ENCODE data around the gene EPS15. TPM values are rescaled to one million over a fixed set of nuclear protein-coding genes. Genes with fewer than 3 reads are reported as not detected.
"Not testable (repeated sequence)": the region's sequence is repeated elsewhere in the genome, so short reads cannot be mapped to it uniquely, and the experiment has no call there.

Gene EPS15
- total and polyA plus RNA-seq, 7 donors = 16.4 to 131 (median 72.4) TPM

GRCh38 chr1:51464828-51465227 is 54.2 kb downstream of the EPS15 start:
- peaks cover 0 to 4% (median 0%) of the 10 kb centered on the region in 4 donors for H3K4me1 ChIP-seq
- WGBS, 2 donors = 96 to 97% methylated on average over 3 of the region's 3 CpGs
- no peaks in the 10 kb centered on the region for H3K27me3 ChIP-seq
- no peak overlapping the region for H3K4me3 ChIP-seq
- intact Hi-C loops (cut with DNase I) = no loop called here
- H3K36me3 ChIP-seq = peaks cover 0 to 58% (median 5%) of the 10 kb centered on the region in 4 donors
- H3K9me3 ChIP-seq = no peaks in the 10 kb centered on the region
- DNase-seq = no peak
- no peak for TF ChIP-seq POLR2A (IDR thresholded peaks at IDR 0.05)
- TF ChIP-seq POLR2AphosphoS5 (IDR thresholded peaks at IDR 0.05) = no peak
- no peak for TF ChIP-seq EP300 (IDR thresholded peaks at IDR 0.05)
- TF ChIP-seq CTCF (IDR thresholded peaks at IDR 0.05) = no peak
- H3K27ac ChIP-seq = no peak overlapping the region

- H3K27ac ChIP-seq = no peak overlapping the region
- H3K36me3 ChIP-seq = peaks cover 0 to 67% (median 8%) of the 10 kb centered on the region in 4 donors
- no peaks in the 10 kb centered on the region for H3K9me3 ChIP-seq
- intact Hi-C loops (cut with DNase I) = no loop called here
- TF ChIP-seq EP300 (IDR thresholded peaks at IDR 0.05) = no peak
- no peak for TF ChIP-seq POLR2AphosphoS5 (IDR thresholded peaks at IDR 0.05)
- no peak for TF ChIP-seq POLR2A (IDR thresholded peaks at IDR 0.05)
- TF ChIP-seq CTCF (IDR thresholded peaks at IDR 0.05) = no peak
- 51 to 86% methylated on average over 1 of the region's 1 CpG for WGBS, 2 donors
- H3K4me3 ChIP-seq = no peak overlapping the region
- H3K27me3 ChIP-seq = no peaks in the 10 kb centered on the region
- no peak for DNase-seq
- no peaks in the 10 kb centered on the region for H3K4me1 ChIP-seq
Observed at GRCh38 chr1:51463561-51463960, 55.5 kb downstream of the EPS15 start.

GRCh38 chr1:51462289-51462688 is 56.8 kb downstream of the EPS15 start:
- intact Hi-C loops (cut with DNase I); H3K27ac ChIP-seq; H3K9me3 ChIP-seq; H3K4me1 ChIP-seq; DNase-seq; H3K4me3 ChIP-seq; H3K27me3 ChIP-seq: not testable (repeated sequence)
- peaks cover 0 to 65% (median 9%) of the 10 kb centered on the region in 4 donors for H3K36me3 ChIP-seq
- 72 to 88% methylated on average over 2 of the region's 2 CpGs for WGBS, 2 donors

- Histone ChIP-seq H3K27ac (no peak overlapping the region), H3K4me1 (peaks cover 0 to 4% (median 0%) of the 10 kb centered on the region in 4 donors), H3K36me3 (peaks cover 0 to 35% (median 4%) of the 10 kb centered on the region in 4 donors), H3K27me3 (no peaks in the 10 kb centered on the region), H3K4me3 (no peak overlapping the region), H3K9me3 (no peaks in the 10 kb centered on the region)
- intact Hi-C loops (cut with DNase I) = no loop called here
- WGBS, 2 donors = 92 to 95% methylated on average over 4 of the region's 4 CpGs
- TF ChIP-seq POLR2A (IDR thresholded peaks at IDR 0.05) (no peak), EP300 (IDR thresholded peaks at IDR 0.05) (no peak), POLR2AphosphoS5 (IDR thresholded peaks at IDR 0.05) (no peak), CTCF (IDR thresholded peaks at IDR 0.05) (no peak)
- DNase-seq = no peak
Observed at GRCh38 chr1:51454554-51454953, 64.5 kb downstream of the EPS15 start.

GRCh38 chr1:51453010-51453409 is 66.1 kb downstream of the EPS15 start:
- DNase-seq = no peak
- Histone ChIP-seq H3K27me3 (no peaks in the 10 kb centered on the region), H3K36me3 (peaks cover 0 to 20% (median 0%) of the 10 kb centered on the region in 4 donors), H3K4me3 (no peak overlapping the region), H3K9me3 (no peaks in the 10 kb centered on the region), H3K27ac (no peak overlapping the region), H3K4me1 (peaks cover 0 to 4% (median 0%) of the 10 kb centered on the region in 4 donors)
- no peak for TF ChIP-seq POLR2AphosphoS5 (IDR thresholded peaks at IDR 0.05)
- TF ChIP-seq POLR2A (IDR thresholded peaks at IDR 0.05) = no peak
- no peak for TF ChIP-seq CTCF (IDR thresholded peaks at IDR 0.05)
- TF ChIP-seq EP300 (IDR thresholded peaks at IDR 0.05) = no peak
- WGBS, 2 donors = 62 to 65% methylated on average over 2 of the region's 2 CpGs
- intact Hi-C loops (cut with DNase I) = no loop called here

- H3K9me3 ChIP-seq; intact Hi-C loops (cut with DNase I); H3K27ac ChIP-seq; H3K4me3 ChIP-seq; DNase-seq; H3K27me3 ChIP-seq: not testable (repeated sequence)
- 94 to 98% methylated on average over 1 of the region's 1 CpG for WGBS, 2 donors
- H3K36me3 ChIP-seq = peaks cover 0 to 56% (median 7%) of the 10 kb centered on the region in 4 donors
- H3K4me1 ChIP-seq = peaks cover 0 to 13% (median 5%) of the 10 kb centered on the region in 4 donors
Observed at GRCh38 chr1:51448844-51449454, 70.1 kb downstream of the EPS15 start.
